A673 (cell line): ENCODE results near the gene CCR2. TPM values are rescaled to one million over a fixed set of nuclear protein-coding genes. Genes with fewer than 3 reads are reported as not detected.
A peak's percentile ranks its signal among the peaks of the same experiment; 100 is the strongest.

ENCODE experiments used
- BruUV-seq: library from RNA; stranded (reverse); fragments of 400-500 nt; replicated peaks from 2 replicates; lab custom pipeline; 2021; lab: Mats Ljungman, UMichigan
- CTCF ChIA-PET: fragments of 300-600 bp; sonication (Branson Sonifier 250); formaldehyde crosslinking; loops from one replicate; lab custom pipeline; 2022; ENCODE audit warnings: antibody characterized with exemption; lab: Charles Lee
- POLR2A ChIA-PET: fragments of 300-600 bp; sonication (Branson Sonifier 250); formaldehyde crosslinking; loops from one replicate; lab custom pipeline; 2022; ENCODE audit warnings: antibody characterized with exemption; ENCODE audit not compliant: low non-redundant PET; lab: Charles Lee
- DNase-seq: peaks from one replicate; pipeline ENCODE4 v3.0.0-alpha.2; 2015; ENCODE audit warnings: low spot score
- H3K27ac ChIP-seq: fragments of 200-600 bp; sonication (generic); 2 replicates; pipeline ENCODE4 v1.5.1; 2016; ENCODE audit warnings: mixed run types, low read depth, mild to moderate bottlenecking, mixed read lengths, antibody characterized with exemption, low read length; ENCODE audit not compliant: poor library complexity, severe bottlenecking
- H3K27me3 ChIP-seq: fragments of 200-600 bp; sonication (generic); replicated peaks from 2 replicates; pipeline ENCODE4 v1.6.1; 2017; ENCODE audit warnings: mixed run types, low read depth, mild to moderate bottlenecking, mixed read lengths, antibody characterized with exemption, low read length; ENCODE audit not compliant: insufficient read depth, poor library complexity
- H3K36me3 ChIP-seq: fragments of 200-600 bp; sonication (generic); 2 replicates; pipeline ENCODE4 v1.6.1; 2016; ENCODE audit warnings: mixed run types, mild to moderate bottlenecking, mixed read lengths, antibody characterized with exemption, low read length; ENCODE audit not compliant: insufficient read depth, poor library complexity, severe bottlenecking
- H3K4me1 ChIP-seq: fragments of 200-600 bp; sonication (generic); 2 replicates; pipeline ENCODE4 v1.6.1; 2017; ENCODE audit warnings: mixed run types, mild to moderate bottlenecking, mixed read lengths, antibody characterized with exemption, low read length; ENCODE audit not compliant: insufficient read depth, poor library complexity, severe bottlenecking
- H3K4me3 ChIP-seq: fragments of 200-600 bp; sonication (generic); 2 replicates; pipeline ENCODE4 v1.5.1; 2016; ENCODE audit warnings: low read depth, mixed run types, mild to moderate bottlenecking, mixed read lengths, low read length; ENCODE audit not compliant: poor library complexity, severe bottlenecking
- H3K9me3 ChIP-seq: fragments of 200-600 bp; sonication (generic); 2 replicates; pipeline ENCODE4 v1.6.1; 2016; ENCODE audit warnings: mixed run types, low read depth, mild to moderate bottlenecking, mixed read lengths, antibody characterized with exemption, low read length; ENCODE audit not compliant: poor library complexity, severe bottlenecking
- CTCF ChIP-seq: fragments of 300-800, 200-600 bp; sonication (generic); conservative IDR thresholded peaks from 2 replicates; pipeline ENCODE4 v1.5.1; 2017; ENCODE audit warnings: low read depth, mild to moderate bottlenecking, antibody characterized with exemption, low read length, moderate library complexity, mixed read lengths
- EZH2 ChIP-seq: fragments of 200-600 bp; sonication (generic); IDR thresholded peaks from 2 replicates; pipeline ENCODE4 v1.6.1; 2017; ENCODE audit warnings: borderline replicate concordance, low read depth, mild to moderate bottlenecking, mixed read lengths, antibody characterized with exemption, low read length; ENCODE audit not compliant: poor library complexity, severe bottlenecking
- intact Hi-C: fragments of 100-400 bp; cut with micrococcal nuclease; formaldehyde crosslinking; loops from one replicate; pipeline ENCODE4 v1.10.0; 2022; ENCODE audit not compliant: unreplicated experiment
- total RNA-seq: library from RNA; stranded (reverse); gene quantifications from 2 replicates; pipeline ENCODE4 v1.2.3, GENCODE V29; 2021

CCR2 gene
- total RNA-seq, 1 experiment from 2014 or later = not detected

- CTCF ChIA-PET = no interaction called here
These were observed 7.0 kb downstream of the CCR2 start for GRCh38 chr3:46360907-46361306.

GRCh38 chr3:46361408-46362283 is 7.7 kb downstream of the CCR2 start:
- H3K9me3 ChIP-seq = no peaks in the 10 kb centered on the region
- TF ChIP-seq CTCF (no peak), EZH2 (no peak)
- ChIA-PET POLR2A (no interaction called here), CTCF (no interaction called here)
- H3K36me3 ChIP-seq = no peaks in the 10 kb centered on the region
- BruUV-seq = no TSS peak
- intact Hi-C loops = no loop called here
- H3K27me3 ChIP-seq = no peaks in the 10 kb centered on the region
- H3K4me1 ChIP-seq = peaks cover 6% of the 10 kb centered on the region
- DNase-seq = peak; percentile 36
- H3K4me3 ChIP-seq = no peak overlapping the region
- no peak overlapping the region for H3K27ac ChIP-seq

More at GRCh38 chr3:46360907-46361306, 7.0 kb downstream of the CCR2 start:
- H3K4me3 ChIP-seq = no peak overlapping the region
- POLR2A ChIA-PET = interaction anchor here (0.9 kb wide), 1 partner anchor 519 kb away, joined by 3 read pairs; no protein-coding TSS in a partner anchor
- BruUV-seq = no TSS peak
- H3K9me3 ChIP-seq = no peaks in the 10 kb centered on the region
- peaks cover 6% of the 10 kb centered on the region for H3K4me1 ChIP-seq
- intact Hi-C loops = no loop called here
- no peak for DNase-seq
- no peak for TF ChIP-seq EZH2
- no peak for TF ChIP-seq CTCF
- H3K27ac ChIP-seq = no peak overlapping the region
- peaks cover 4% of the 10 kb centered on the region for H3K27me3 ChIP-seq
- H3K36me3 ChIP-seq = no peaks in the 10 kb centered on the region

GRCh38 chr3:46365041-46365440 is 11.1 kb downstream of the CCR2 start:
- intact Hi-C loops = no loop called here
- no TSS peak for BruUV-seq
- H3K9me3 ChIP-seq = no peaks in the 10 kb centered on the region
- ChIA-PET POLR2A (no interaction called here), CTCF (no interaction called here)
- TF ChIP-seq EZH2 = no peak
- no peak for TF ChIP-seq CTCF
- no peak for DNase-seq
- H3K27me3 ChIP-seq = peaks cover 6% of the 10 kb centered on the region
- H3K4me1 ChIP-seq = peaks cover 2% of the 10 kb centered on the region
- H3K36me3 ChIP-seq = no peaks in the 10 kb centered on the region
- no peak overlapping the region for H3K4me3 ChIP-seq
- H3K27ac ChIP-seq = no peak overlapping the region
